Endothelial cell of umbilical vein (primary cell): ENCODE measurements around the gene DLD. TPM values are rescaled to one million over a fixed set of nuclear protein-coding genes. Genes with fewer than 3 reads are reported as not detected.

Experiments
- BruUV-seq: library from RNA; stranded (reverse); fragments of 400-500 nt; replicated peaks from 2 replicates; lab custom pipeline; 2021; lab: Mats Ljungman, UMichigan
- CTCF ChIA-PET: fragments of 300-600, 350-600 bp; sonication (Branson Sonifier 250); formaldehyde crosslinking; loops from one replicate; lab custom pipeline; 2021; ENCODE audit warnings: antibody characterized with exemption, inconsistent platforms; lab: Charles Lee
- POLR2A ChIA-PET: fragments of 300-600, 350-600 bp; sonication (Branson Sonifier 250); formaldehyde crosslinking; loops from one replicate; lab custom pipeline; 2021; ENCODE audit warnings: antibody characterized with exemption, inconsistent platforms; lab: Charles Lee
- DNase-seq: peaks from one replicate; pipeline ENCODE4 v3.0.0-alpha.2; 2011; ENCODE audit warnings: low read depth, low spot score
- FAIRE-seq: peaks from 2 replicates; lab custom pipeline; 2011; peaks lifted over from hg19 to GRCh38; lab: Jason Lieb, UNC
- H2AFZ ChIP-seq: 2 replicates; pipeline ENCODE4 v1.6.0; 2012; ENCODE audit warnings: low read depth, low read length, control low read depth, inconsistent platforms
- H3K27ac ChIP-seq: 2 replicates; pipeline ENCODE4 v1.5.1; 2011; ENCODE audit warnings: low read depth, mild to moderate bottlenecking, control low read depth, low read length, moderate library complexity; ENCODE audit not compliant: insufficient read depth
- H3K27me3 ChIP-seq, 2 experiments: 2 replicates each; pipeline versions ENCODE4 v1.6.0 to v1.6.1; 2011; ENCODE audit warnings: low read length in 2 of 2, mixed read lengths in 1 of 2; ENCODE audit not compliant: control insufficient read depth in 2 of 2, insufficient read depth in 2 of 2
- H3K36me3 ChIP-seq, 2 experiments: 2 replicates in 1 of 2; 3 replicates in 1 of 2; pipeline ENCODE4 v1.5.1; 2011; ENCODE audit warnings: low read length in 2 of 2, mild to moderate bottlenecking in 1 of 2, moderate library complexity in 1 of 2; ENCODE audit not compliant: control insufficient read depth in 2 of 2, insufficient read depth in 2 of 2; ENCODE audit errors: extremely low read depth in 1 of 2
- H3K4me1 ChIP-seq: 3 replicates; pipeline ENCODE4 v1.5.1; 2011; ENCODE audit warnings: mild to moderate bottlenecking, low read length; ENCODE audit not compliant: control insufficient read depth, insufficient read depth; ENCODE audit errors: extremely low read depth
- H3K4me2 ChIP-seq: 2 replicates; pipeline ENCODE4 v1.6.1; 2011; ENCODE audit warnings: low read length, control low read depth, mixed read lengths; ENCODE audit not compliant: insufficient read depth
- H3K4me3 ChIP-seq, 3 experiments: fragments of 200-600 bp in 1 of 3; sonication (generic), shearing (Covaris generic) in 1 of 3; replicated peaks in 1 of 3; 2 replicates each; pipeline ENCODE4 v1.5.1; 2011 to 2016; ENCODE audit warnings: control low read depth in 3 of 3, low read length in 3 of 3, mild to moderate bottlenecking in 2 of 3, inconsistent platforms in 1 of 3, low read depth in 1 of 3, moderate library complexity in 1 of 3; ENCODE audit not compliant: insufficient read depth in 1 of 3
- H3K79me2 ChIP-seq: 2 replicates; pipeline ENCODE4 v1.6.0; 2012; ENCODE audit warnings: low read length, inconsistent platforms; ENCODE audit not compliant: control insufficient read depth, insufficient read depth
- H3K9ac ChIP-seq: replicated peaks from 2 replicates; pipeline ENCODE3; 2011; ENCODE audit warnings: low read length, control low read depth; ENCODE audit not compliant: insufficient read depth; ENCODE audit errors: extremely low read depth
- H3K9me1 ChIP-seq: replicated peaks from 3 replicates; pipeline ENCODE4 v1.6.0; 2011; ENCODE audit warnings: mild to moderate bottlenecking, low read length; ENCODE audit not compliant: control insufficient read depth, insufficient read depth; ENCODE audit errors: extremely low read depth
- H3K9me3 ChIP-seq: replicated peaks from 2 replicates; pipeline ENCODE4 v1.5.1; 2012; ENCODE audit warnings: low read length, inconsistent platforms; ENCODE audit not compliant: control insufficient read depth, insufficient read depth
- H4K20me1 ChIP-seq: replicated peaks from 2 replicates; pipeline ENCODE3; 2011; ENCODE audit warnings: mild to moderate bottlenecking, low read length; ENCODE audit not compliant: control insufficient read depth, insufficient read depth; ENCODE audit errors: extremely low read depth
- EZH2 ChIP-seq: IDR thresholded peaks from 2 replicates; pipeline ENCODE4 v1.6.1; 2012; ENCODE audit warnings: borderline replicate concordance, low read depth, mild to moderate bottlenecking, moderate library complexity, low read length, inconsistent platforms; ENCODE audit not compliant: severe bottlenecking
- FOS ChIP-seq: IDR thresholded peaks from 2 replicates; pipeline ENCODE4 v1.6.1; 2011; ENCODE audit warnings: mild to moderate bottlenecking, low read length, moderate library complexity, borderline replicate concordance; ENCODE audit not compliant: insufficient read depth
- GATA2 ChIP-seq: IDR thresholded peaks from 2 replicates; pipeline ENCODE4 v1.7.0; 2011; ENCODE audit warnings: low read depth, mild to moderate bottlenecking, moderate library complexity, mixed read lengths, low read length; ENCODE audit not compliant: insufficient read length, insufficient read depth
- JUN ChIP-seq: IDR thresholded peaks from 2 replicates; pipeline ENCODE4 v1.6.1; 2011; ENCODE audit warnings: borderline replicate concordance, low read depth; ENCODE audit not compliant: insufficient read length, insufficient read depth
- MYC ChIP-seq: IDR thresholded peaks from one replicate; pipeline ENCODE4 v1.6.1; 2011; ENCODE audit warnings: mild to moderate bottlenecking, low read depth, low read length
- POLR2A ChIP-seq: IDR thresholded peaks from 2 replicates; pipeline ENCODE4 v1.6.1; 2012; ENCODE audit warnings: low read depth, mild to moderate bottlenecking, control low read depth, low read length
- POLR2AphosphoS5 ChIP-seq: IDR thresholded peaks from 2 replicates; pipeline ENCODE4 v1.6.1; 2012; ENCODE audit warnings: low read depth, mild to moderate bottlenecking, control low read depth, low read length, moderate library complexity; ENCODE audit not compliant: insufficient read depth
- dilution Hi-C: fragments of 300-500 bp; cut with MboI; formaldehyde crosslinking; loops from one replicate; pipeline ENCODE4 v1.15.0; 2019; ENCODE audit warnings: low sequenced_read_pairs; ENCODE audit not compliant: extremely low pct_ligation_motif_present
- intact Hi-C: fragments of 100-400 bp; cut with micrococcal nuclease; formaldehyde crosslinking; loops from one replicate; pipeline ENCODE4 v1.10.0; 2022
- polyA plus RNA-seq, 4 experiments: library from polyadenylated mRNA; depleted of rRNA in 3 of 4; stranded (reverse) in 3 of 4; unstranded in 1 of 4; fragments of >200 nt; gene quantifications; 2 replicates each; pipeline versions ENCODE4 v1.2.1 to v1.2.3, GENCODE V29; 2011 to 2012; ENCODE audit warnings: missing spikeins in 1 of 4
- total RNA-seq: library from RNA; stranded (reverse); gene quantifications from 2 replicates; pipeline ENCODE4 v1.2.3, GENCODE V29; 2021
- TF ChIP-seq, protein P1 (sequence below): IDR thresholded peaks from 2 replicates; pipeline ENCODE4 v1.6.1; 2011; ENCODE audit not compliant: insufficient read depth, insufficient read length
- TF ChIP-seq, protein P2 (sequence below), 2 donors: IDR thresholded peaks; 1 replicate in 1 of 2; 2 replicates in 1 of 2; pipeline ENCODE4 v1.5.1; 2011; ENCODE audit warnings: low read length in 2 of 2, mild to moderate bottlenecking in 2 of 2, moderate library complexity in 2 of 2, control low read depth in 1 of 2, inconsistent platforms in 1 of 2, low read depth in 1 of 2; ENCODE audit not compliant: insufficient read depth in 1 of 2; ENCODE audit errors: extremely low read depth in 1 of 2

The DLD gene
- total and polyA plus RNA-seq, 2 donors (not counting 3 experiments of a cell fraction or from before 2014, with no cell fraction given) = 61.7 to 95.0 TPM

DNA sequence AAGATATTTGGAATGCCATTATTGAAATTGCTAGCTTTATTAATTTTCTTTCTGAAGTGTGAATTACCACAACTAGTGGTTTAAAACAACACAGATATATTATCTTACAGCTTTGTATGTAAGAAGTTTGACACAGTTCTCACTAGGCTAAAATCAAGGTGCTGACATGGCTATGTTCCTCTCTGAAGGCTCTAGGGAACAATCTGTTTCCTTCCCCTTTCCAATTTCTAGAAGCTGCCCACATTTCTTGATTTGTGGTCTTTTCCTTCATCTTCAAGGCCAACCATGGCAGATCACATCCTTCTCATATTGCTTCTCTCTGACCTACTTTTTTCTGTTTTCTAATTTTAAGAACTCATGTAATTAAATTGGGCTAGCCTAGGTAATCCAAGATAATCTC, 44.7 kb upstream of the DLD start:
- intact Hi-C loops (no loop called here), dilution Hi-C loops (no loop called here)
- Histone ChIP-seq H3K9me1 (no peaks in the 10 kb centered on the region), H2AFZ (no peak overlapping the region), H3K27ac (no peak overlapping the region), H3K36me3 (no peaks in the 10 kb centered on the region), H3K4me1 (no peaks in the 10 kb centered on the region), H3K4me2 (no peak overlapping the region), H3K79me2 (no peaks in the 10 kb centered on the region), H3K4me3 (no peak overlapping the region), H3K27me3 (peaks cover 2 to 13% of the 10 kb centered on the region in 2 experiments), H3K9ac (no peak overlapping the region), H4K20me1 (no peaks in the 10 kb centered on the region), H3K9me3 (no peaks in the 10 kb centered on the region)
- no TSS peak for BruUV-seq
- CTCF ChIA-PET = interaction anchor here (1.0 to 1.3 kb wide), 4 partner anchors 20 to 37 kb away, joined by 3 to 11 read pairs (median 3); no protein-coding TSS in a partner anchor
- TF ChIP-seq, protein P1, sequence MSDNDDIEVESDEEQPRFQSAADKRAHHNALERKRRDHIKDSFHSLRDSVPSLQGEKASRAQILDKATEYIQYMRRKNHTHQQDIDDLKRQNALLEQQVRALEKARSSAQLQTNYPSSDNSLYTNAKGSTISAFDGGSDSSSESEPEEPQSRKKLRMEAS = no peak
- TF ChIP-seq JUN (no peak), FOS (no peak)
- FAIRE-seq = no peak
- DNase-seq = no peak
- POLR2A ChIA-PET = no interaction called here

DNA sequence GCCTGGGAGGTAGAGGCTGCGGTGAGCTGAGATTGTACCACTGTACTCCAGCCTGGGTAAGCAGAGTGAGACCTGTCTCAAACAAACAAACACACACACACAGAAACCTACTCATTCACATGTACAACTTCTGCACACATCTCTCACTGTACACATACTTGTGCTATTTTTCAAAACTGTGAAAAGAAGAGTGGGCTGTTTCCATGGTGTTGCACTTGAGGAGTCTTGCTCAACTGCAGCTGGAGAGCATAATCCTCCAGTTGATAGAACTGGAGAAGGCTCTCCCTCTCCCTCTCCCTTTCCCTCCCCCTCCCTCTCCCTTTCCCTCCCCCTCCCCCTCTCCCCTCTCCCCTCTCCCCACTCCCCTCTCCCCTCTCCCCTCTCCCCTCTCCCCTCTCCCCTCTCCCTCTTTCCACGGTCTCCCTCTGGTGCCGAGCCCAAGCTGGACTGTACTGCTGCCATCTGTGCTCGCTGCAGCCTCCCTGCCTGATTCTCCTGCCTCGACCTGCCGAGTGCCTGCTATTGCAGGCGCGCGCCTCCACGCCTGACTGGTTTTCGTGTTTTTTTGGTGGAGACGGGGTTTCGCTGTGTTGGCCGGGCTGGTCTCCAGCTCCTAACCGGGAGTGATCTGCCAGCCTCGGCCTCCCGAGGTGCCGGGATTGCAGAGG, 43.7 kb upstream of the DLD start:
- no TSS peak for BruUV-seq
- Histone ChIP-seq H3K27me3 (peaks cover 2 to 13% of the 10 kb centered on the region in 2 experiments), H4K20me1 (no peaks in the 10 kb centered on the region), H2AFZ (no peak overlapping the region), H3K9me3 (no peaks in the 10 kb centered on the region), H3K9ac (no peak overlapping the region), H3K4me1 (no peaks in the 10 kb centered on the region), H3K79me2 (no peaks in the 10 kb centered on the region), H3K4me3 (no peak overlapping the region), H3K9me1 (no peaks in the 10 kb centered on the region), H3K4me2 (no peak overlapping the region), H3K36me3 (no peaks in the 10 kb centered on the region), H3K27ac (no peak overlapping the region)
- FAIRE-seq = no peak
- POLR2A ChIA-PET = no interaction called here
- CTCF ChIA-PET = no interaction called here
- intact Hi-C loops (no loop called here), dilution Hi-C loops (no loop called here)
- TF ChIP-seq POLR2AphosphoS5 (no peak), MYC (no peak), POLR2A (no peak), EZH2 (no peak), GATA2 (no peak), FOS (no peak), JUN (no peak)
- TF ChIP-seq, protein P2, sequence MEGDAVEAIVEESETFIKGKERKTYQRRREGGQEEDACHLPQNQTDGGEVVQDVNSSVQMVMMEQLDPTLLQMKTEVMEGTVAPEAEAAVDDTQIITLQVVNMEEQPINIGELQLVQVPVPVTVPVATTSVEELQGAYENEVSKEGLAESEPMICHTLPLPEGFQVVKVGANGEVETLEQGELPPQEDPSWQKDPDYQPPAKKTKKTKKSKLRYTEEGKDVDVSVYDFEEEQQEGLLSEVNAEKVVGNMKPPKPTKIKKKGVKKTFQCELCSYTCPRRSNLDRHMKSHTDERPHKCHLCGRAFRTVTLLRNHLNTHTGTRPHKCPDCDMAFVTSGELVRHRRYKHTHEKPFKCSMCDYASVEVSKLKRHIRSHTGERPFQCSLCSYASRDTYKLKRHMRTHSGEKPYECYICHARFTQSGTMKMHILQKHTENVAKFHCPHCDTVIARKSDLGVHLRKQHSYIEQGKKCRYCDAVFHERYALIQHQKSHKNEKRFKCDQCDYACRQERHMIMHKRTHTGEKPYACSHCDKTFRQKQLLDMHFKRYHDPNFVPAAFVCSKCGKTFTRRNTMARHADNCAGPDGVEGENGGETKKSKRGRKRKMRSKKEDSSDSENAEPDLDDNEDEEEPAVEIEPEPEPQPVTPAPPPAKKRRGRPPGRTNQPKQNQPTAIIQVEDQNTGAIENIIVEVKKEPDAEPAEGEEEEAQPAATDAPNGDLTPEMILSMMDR (IDR thresholded peaks at IDR 0.05; ENCODE audit: extremely low read depth in 1 of 2, insufficient read depth in 1 of 2, low read depth in 1 of 2, low read length in 2 of 2) = no peak
- TF ChIP-seq, protein P1 = no peak
- DNase-seq = no peak
